Esophagus squamous epithelium (tissue), 5 donors: ENCODE measurements around the gene LIG3. TPM values are rescaled to one million over a fixed set of nuclear protein-coding genes. Genes with fewer than 3 reads are reported as not detected.

Source experiments
- DNase-seq: peaks from one replicate; lab custom pipeline; 2025; lab: John Stamatoyannopoulos, UW
- H3K27ac ChIP-seq, 4 donors: fragments of 200-600 bp; sonication (generic); one replicate each; pipeline ENCODE4 v1.5.1; 2016 to 2019; ENCODE audit warnings: mild to moderate bottlenecking in 1 of 4
- H3K27me3 ChIP-seq, 4 donors: fragments of 200-600 bp; sonication (generic); 1 replicate in 3 of 4; 2 replicates in 1 of 4; pipeline versions ENCODE4 v1.5.1 to v1.6.0; 2017 to 2021; ENCODE audit warnings: antibody characterized with exemption in 1 of 4
- H3K36me3 ChIP-seq, 3 donors: fragments of 200-600 bp; sonication (generic); one replicate each; pipeline ENCODE4 v1.5.1; 2016 to 2019
- H3K4me1 ChIP-seq, 3 donors: fragments of 200-600 bp; sonication (generic); one replicate each; pipeline ENCODE4 v1.5.1; 2017 to 2019
- H3K4me3 ChIP-seq, 4 donors: fragments of 200-600 bp; sonication (generic); 1 replicate in 3 of 4; 2 replicates in 1 of 4; pipeline ENCODE4 v1.5.1; 2016 to 2019; ENCODE audit warnings: mild to moderate bottlenecking in 2 of 4, moderate library complexity in 1 of 4
- H3K9me3 ChIP-seq, 3 donors: fragments of 200-600 bp; sonication (generic); one replicate each; pipeline ENCODE4 v1.5.1; 2016 to 2019
- CTCF ChIP-seq, 6 experiments: fragments of 450-650 bp in 4 of 6; fragments of 200-600 bp in 2 of 6; sonication (generic) in 2 of 6; IDR thresholded peaks; one replicate each; pipeline ENCODE4 v1.5.1; 2016 to 2019; ENCODE audit warnings: antibody characterized with exemption in 6 of 6, mild to moderate bottlenecking in 4 of 6, moderate library complexity in 4 of 6
- POLR2A ChIP-seq, 4 donors: fragments of 450-650 bp; IDR thresholded peaks; one replicate each; pipeline ENCODE4 v1.6.1; 2017; ENCODE audit warnings: antibody characterized with exemption in 4 of 4, mild to moderate bottlenecking in 4 of 4, moderate library complexity in 3 of 4
- WGBS, 2 donors: methylation state at CpG; one replicate each; pipeline ENCODE4 v1.1.5; 2018; 5-methylcytosine and 5-hydroxymethylcytosine counted together
- intact Hi-C: fragments of 100-400 bp; cut with DNase I; formaldehyde crosslinking; loops from one replicate; pipeline ENCODE4 v1.15.0; 2022
- total RNA-seq, 4 donors: library from RNA; depleted of rRNA; stranded (reverse); fragments of >200 nt; gene quantifications; one replicate each; pipeline ENCODE4 v1.1.0, GENCODE V29; 2016
- donor health status: DM: yes; HTN: yes; CAD: no.

The LIG3 gene
- total RNA-seq, 4 donors from 2014 or later = 18.9 to 32.6 (median 26.6) TPM

GRCh38 chr17:35016369-35016768, 36.1 kb downstream of the LIG3 start:
- H3K27ac ChIP-seq = no peak overlapping the region
- H3K36me3 ChIP-seq = peaks cover 10 to 92% (median 11%) of the 10 kb centered on the region in 3 donors
- peaks cover 3 to 41% (median 8%) of the 10 kb centered on the region in 3 donors for H3K4me1 ChIP-seq
- TF ChIP-seq POLR2A (IDR thresholded peaks at IDR 0.05) (no peak), CTCF (IDR thresholded peaks at IDR 0.05) (no peak)
- intact Hi-C loops = no loop called here
- H3K27me3 ChIP-seq = no peaks in the 10 kb centered on the region
- H3K4me3 ChIP-seq = no peak overlapping the region
- H3K9me3 ChIP-seq = no peaks in the 10 kb centered on the region
- no peak for DNase-seq
- 100% methylated on average over 1 to 2 of the region's 4 CpGs for WGBS, 2 donors

GRCh38 chr17:35017021-35017420, 36.7 kb downstream of the LIG3 start:
- Histone ChIP-seq H3K4me1 (peaks cover 10 to 42% (median 15%) of the 10 kb centered on the region in 3 donors), H3K27ac (no peak overlapping the region), H3K4me3 (no peak overlapping the region), H3K27me3 (no peaks in the 10 kb centered on the region), H3K36me3 (peaks cover 8 to 88% (median 11%) of the 10 kb centered on the region in 3 donors), H3K9me3 (no peaks in the 10 kb centered on the region)
- intact Hi-C loops = no loop called here
- DNase-seq = no peak
- TF ChIP-seq POLR2A (IDR thresholded peaks at IDR 0.05) = no peak
- TF ChIP-seq CTCF (IDR thresholded peaks at IDR 0.05) = no peak
- WGBS, 2 donors = 86 to 97% methylated on average over 3 to 4 of the region's 4 CpGs

GRCh38 chr17:35018814-35019213, 38.5 kb downstream of the LIG3 start:
- H3K4me1 ChIP-seq = peaks cover 26 to 60% (median 29%) of the 10 kb centered on the region in 3 donors
- peak overlapping the region in 3 of 4 donors; percentile 65 to 81 (median 73) for H3K27ac ChIP-seq
- no peak for DNase-seq
- intact Hi-C loops = no loop called here
- no peaks in the 10 kb centered on the region for H3K27me3 ChIP-seq
- H3K36me3 ChIP-seq = peaks cover 8 to 70% (median 11%) of the 10 kb centered on the region in 3 donors
- H3K9me3 ChIP-seq = no peaks in the 10 kb centered on the region
- WGBS, 2 donors = 47 to 59% methylated on average over 2 of the region's 2 CpGs
- no peak overlapping the region for H3K4me3 ChIP-seq
- TF ChIP-seq POLR2A (IDR thresholded peaks at IDR 0.05) (no peak), CTCF (IDR thresholded peaks at IDR 0.05) (no peak)

- no peak for DNase-seq
- H3K36me3 ChIP-seq = peaks cover 8 to 69% (median 11%) of the 10 kb centered on the region in 3 donors
- H3K27me3 ChIP-seq = no peaks in the 10 kb centered on the region
- intact Hi-C loops = no loop called here
- WGBS, 2 donors = 76 to 83% methylated on average over 5 to 6 of the region's 6 CpGs
- H3K4me3 ChIP-seq = no peak overlapping the region
- H3K4me1 ChIP-seq = peaks cover 29 to 67% (median 34%) of the 10 kb centered on the region in 3 donors
- H3K27ac ChIP-seq = peak overlapping the region; percentile 17 to 81 (median 69)
- H3K9me3 ChIP-seq = no peaks in the 10 kb centered on the region
- TF ChIP-seq CTCF (IDR thresholded peaks at IDR 0.05) (no peak), POLR2A (IDR thresholded peaks at IDR 0.05) (no peak)
Measured at GRCh38 chr17:35019386-35020179, 39.3 kb downstream of the LIG3 start.
